CD4-positive, alpha-beta T cell treated with Interleukin-12 subunit alpha and Interleukin-12 subunit beta, for 1 hour (primary cell): ENCODE results near the gene UBD.

Source experiments
- DNase-seq: peaks from one replicate; pipeline ENCODE4 v3.0.0-alpha.2; 2020

UBD gene

DNA sequence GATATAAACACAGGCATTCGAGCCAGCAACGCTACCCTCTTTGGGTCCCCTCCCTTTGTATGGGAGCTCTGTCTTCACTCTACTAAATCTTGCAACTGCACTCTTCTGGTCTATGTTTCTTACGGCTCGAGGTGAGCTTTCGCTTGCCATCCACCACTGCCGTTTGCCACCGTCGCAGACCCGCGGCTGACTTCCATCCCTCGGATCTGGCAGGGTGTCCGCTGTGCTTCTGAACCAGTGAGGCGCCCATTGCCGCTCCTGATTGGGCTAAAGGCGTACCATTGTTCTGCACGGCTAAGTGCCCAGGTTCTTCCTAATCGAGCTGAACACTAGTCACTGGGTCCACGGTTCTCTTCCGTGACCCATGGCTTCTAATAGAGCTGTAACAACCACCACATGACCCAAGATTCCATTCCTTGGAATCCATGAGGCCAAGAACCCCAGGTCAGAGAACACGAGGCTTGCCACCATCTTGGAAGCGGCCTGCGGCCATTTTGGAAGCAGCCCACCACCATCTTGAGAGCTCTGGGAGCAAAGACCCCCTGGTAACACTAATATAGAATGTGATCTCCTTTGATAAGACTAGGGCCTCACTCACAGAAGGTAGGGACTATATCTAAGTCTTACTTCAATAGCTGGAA, 973 bp downstream of the UBD start:
- DNase-seq = no peak

DNA sequence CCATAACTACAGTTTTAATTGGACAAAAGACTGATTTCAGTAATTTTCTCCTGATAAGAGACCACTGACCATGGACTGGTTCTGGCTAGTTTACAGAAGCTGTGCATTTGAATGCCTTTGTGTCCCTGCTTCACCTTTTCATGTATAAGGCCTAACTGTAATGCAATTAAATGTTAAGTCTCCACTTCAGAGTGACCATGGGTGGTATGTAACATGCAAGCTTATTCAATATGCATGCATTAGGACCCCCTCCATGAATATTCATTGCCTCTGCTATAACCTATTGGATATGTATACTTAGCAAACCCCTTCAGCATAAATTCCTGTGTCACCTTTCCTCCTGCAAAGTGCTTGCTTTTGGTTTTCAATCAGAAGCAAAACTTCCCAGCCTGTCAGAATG, 2.2 kb downstream of the UBD start:
- no peak for DNase-seq

DNA sequence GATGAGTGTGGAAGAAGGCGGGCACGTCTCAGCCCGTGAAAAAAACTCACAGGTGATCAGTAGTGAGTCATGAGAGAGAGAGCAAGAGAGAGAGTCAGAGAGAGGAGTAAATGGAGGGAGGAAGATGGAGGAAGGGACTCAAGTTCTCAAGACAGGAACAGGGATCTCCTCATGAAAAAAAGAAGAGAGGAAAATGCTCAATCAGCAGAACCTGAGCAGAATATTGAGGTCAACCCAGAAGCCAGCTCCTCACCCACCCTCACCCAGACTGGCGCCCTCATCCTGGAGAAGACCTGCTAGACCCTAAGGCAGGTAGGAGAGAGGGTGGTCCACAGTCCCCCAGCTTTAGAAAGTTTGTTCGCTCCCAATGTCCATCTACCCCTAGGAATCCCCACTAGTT, 4.8 kb downstream of the UBD start:
- no peak for DNase-seq

DNA sequence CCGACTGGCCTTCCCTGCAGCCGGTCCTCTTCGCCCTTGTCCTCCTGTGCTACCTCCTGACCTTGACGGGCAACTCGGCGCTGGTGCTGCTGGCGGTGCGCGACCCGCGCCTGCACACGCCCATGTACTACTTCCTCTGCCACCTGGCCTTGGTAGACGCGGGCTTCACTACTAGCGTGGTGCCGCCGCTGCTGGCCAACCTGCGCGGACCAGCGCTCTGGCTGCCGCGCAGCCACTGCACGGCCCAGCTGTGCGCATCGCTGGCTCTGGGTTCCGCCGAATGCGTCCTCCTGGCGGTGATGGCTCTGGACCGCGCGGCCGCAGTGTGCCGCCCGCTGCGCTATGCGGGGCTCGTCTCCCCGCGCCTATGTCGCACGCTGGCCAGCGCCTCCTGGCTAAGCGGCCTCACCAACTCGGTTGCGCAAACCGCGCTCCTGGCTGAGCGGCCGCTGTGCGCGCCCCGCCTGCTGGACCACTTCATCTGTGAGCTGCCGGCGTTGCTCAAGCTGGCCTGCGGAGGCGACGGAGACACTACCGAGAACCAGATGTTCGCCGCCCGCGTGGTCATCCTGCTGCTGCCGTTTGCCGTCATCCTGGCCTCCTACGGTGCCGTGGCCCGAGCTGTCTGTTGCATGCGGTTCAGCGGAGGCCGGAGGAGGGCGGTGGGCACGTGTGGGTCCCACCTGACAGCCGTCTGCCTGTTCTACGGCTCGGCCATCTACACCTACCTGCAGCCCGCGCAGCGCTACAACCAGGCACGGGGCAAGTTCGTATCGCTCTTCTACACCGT, 6.1 kb downstream of the UBD start:
- DNase-seq = peak; percentile 17

DNA sequence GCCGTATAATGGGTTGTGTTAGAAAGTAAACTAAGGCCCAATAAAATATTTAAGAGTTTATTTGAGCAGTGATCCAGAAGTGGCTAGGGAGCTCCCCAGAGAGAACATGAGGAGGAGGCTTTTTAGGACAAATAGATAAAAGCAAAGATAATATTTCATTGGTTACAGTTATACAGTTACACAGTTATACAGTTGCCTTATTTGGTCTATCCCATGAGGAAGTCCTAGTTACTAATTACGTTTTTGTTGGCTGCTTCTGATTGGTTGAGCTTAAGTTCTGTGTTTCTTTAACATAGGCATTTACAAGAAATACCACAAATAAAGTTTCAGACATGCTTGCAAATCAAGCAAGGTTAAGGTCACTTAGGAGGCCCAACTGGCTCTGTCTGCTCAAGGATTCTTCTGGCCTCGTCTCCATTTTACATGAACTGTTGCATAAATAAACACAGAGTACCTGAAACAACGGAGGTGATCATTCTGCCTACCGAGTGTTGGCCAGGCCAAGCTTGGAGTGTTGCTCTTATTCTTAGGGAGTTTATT, 7.0 kb downstream of the UBD start:
- DNase-seq = peak; percentile 78

DNA sequence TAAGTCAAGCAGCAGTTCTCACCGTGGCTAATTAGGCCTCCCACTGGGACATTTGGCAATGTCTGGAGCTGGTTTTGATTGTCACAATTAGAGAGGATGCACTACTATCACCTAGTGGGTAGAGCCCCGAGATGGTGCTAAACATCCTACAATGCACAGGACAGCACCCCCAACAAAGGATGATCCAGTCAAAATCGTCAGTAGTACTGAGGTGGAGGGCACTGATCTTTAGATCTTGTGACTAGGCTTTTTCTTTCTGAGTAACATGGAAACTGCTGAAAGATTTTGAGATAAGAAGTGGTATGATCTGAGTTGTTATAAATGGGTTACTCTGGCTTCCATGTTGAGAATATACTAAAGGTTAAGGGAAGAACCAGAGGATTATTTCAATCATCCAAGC, 12.0 kb downstream of the UBD start:
- no peak for DNase-seq

DNA sequence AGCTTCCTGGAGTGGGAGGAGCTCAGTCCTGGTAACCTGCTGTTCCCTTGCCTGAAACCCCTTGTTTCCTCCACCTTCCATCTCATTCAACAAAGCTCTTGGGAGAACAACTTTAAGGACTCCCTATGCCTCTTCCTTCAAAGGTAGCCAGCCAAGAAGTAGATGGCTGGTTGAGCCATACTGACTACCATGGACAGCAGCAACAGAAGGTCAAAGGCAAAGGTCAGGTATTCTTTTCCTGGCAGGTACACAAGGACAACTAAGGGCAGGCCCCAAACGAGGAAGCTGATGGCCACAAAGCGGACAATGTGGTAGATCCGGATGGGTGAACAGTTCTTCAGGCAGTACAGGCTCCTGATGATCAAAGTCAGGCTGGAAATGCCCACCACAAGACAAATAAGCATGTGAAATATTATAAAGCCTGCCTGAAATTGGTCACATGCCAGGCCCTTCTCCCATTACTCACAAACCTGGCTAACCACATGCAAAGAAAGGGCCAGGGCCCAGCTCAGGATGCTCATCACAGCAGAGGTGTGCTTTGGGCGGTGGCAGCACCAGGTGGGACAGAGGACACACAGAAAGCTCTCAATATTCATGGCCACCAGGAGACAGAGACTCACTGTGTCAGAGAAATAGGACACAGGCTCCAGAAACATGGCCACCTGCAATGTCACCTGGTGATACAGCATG, 21.7 kb downstream of the UBD start:
- no peak for DNase-seq

DNA sequence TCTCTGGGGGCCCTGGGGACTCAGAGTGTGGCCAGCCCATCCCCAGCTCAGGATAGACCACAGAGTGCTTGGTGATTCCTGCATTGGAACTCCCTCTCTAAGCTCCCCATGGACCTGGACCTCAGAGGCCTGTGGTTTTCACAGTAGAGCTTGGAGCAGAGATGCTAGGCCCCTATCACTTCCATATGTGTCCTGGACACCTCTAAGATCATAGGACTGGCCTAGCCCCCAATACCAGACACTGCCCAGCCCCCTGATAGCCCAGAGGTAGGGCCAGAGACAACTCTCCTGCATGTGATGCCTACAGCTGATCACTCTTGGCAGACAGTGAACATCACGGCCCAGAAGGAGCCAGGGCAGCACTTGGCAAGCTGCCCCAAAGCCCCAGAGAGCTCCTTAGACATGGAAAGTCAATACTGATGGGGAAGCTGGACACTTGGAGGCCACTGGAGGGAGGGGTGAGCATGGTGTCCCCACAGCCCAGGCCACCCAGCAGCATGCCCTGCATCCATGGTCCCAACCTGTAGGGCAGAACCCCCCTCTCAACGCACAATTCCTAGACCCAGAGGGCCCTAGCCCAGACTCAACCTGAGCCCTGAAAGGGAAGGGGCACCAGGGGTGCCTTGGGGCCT, 27.1 kb downstream of the UBD start:
- no peak for DNase-seq

DNA sequence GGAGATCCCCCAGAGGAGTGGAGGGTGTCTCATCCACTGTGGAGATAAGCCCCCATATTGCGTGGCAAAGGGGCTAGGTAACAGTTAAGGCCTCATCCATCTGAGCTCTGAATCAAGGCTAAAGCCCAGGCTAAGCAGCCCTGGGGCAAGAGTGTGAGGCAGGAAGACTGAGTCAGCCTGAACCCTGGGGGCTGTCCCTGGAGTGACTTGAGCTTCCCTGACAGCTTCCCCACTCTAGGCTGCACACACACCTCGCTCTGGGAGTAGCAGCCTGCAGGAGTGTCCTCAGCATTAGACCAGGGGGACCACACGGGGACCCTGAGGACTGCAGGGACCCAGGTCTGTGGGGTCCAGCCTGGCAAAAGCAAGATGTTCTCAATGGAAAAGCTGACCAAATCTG, 27.9 kb downstream of the UBD start:
- DNase-seq = no peak

DNA sequence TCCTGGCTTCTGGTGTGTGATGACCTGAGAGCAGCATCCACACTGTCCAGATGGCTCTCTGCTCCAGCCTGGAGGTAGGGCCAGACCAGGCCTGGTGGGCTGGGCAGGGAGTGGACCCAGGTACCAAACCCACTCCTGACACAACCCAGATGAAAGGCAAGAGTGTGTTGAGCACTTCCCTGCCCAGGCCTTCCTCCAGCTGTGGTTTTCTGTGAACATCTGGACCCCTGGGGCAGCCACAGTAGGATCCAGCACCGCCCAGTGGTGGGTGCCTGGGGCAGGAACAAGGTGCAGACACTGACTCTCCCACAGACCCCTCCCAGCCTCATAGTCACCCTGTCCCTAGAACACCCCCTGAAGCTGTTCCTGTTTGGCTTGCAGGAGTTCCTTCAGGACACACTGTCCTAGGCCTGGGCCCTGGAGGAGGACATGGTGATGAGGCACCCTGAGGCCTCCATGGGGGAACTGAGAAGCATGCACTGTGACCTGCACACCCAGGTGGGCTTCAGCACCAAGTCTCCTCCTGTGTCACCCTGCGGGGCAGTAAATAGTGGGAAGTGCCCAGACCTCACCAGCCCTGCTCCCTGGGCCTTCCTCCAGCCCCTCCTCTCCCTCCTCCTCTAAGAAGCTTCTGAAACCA, 28.7 kb downstream of the UBD start:
- DNase-seq = no peak

DNA sequence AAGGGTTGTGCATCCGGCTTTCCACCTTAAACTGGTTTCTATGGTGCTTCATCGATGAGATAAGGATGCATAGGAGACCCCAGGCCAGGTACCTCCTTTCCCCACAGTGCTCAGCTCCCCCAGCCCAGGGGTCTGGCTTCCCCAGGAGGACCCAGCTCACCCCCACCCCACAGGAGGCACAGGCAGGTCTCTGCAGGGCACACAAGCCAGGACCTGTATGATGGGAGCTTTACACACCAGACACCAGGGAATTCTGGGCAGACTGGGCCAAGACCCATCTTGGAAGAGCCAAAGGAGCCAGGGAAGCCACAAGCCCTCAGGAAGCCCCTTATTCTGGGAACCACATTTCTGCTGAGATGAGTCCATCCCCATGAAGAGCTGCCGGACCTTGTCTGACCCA, 29.6 kb downstream of the UBD start:
- no peak for DNase-seq

DNA sequence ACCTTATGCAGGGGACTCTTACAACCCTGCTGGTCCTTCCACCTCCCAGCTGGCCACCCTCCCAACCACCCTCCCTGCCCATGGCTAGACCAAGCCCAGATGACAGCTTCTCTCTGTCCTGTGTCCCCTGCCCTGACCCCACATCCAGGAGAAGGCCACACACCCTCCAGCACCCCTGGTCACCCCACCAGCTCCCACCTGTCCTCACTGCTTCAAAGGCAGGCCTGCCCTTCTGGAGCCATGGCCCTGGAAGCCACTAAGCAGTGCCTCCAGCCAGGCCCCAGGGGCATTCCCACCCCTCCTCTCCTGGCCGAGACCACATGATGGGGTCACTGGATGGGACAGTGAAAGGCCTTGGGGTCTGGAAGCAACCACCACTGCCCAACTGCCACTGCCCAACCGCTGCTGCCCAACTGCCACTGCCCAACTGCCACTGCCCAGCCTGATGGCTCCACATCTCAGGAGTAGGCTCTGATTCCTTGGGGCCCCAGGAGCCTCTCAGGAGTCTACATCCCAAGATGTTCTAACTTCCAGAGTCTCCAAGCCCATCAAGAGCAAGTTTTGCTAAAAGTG, 30.5 kb downstream of the UBD start:
- no peak for DNase-seq

DNA sequence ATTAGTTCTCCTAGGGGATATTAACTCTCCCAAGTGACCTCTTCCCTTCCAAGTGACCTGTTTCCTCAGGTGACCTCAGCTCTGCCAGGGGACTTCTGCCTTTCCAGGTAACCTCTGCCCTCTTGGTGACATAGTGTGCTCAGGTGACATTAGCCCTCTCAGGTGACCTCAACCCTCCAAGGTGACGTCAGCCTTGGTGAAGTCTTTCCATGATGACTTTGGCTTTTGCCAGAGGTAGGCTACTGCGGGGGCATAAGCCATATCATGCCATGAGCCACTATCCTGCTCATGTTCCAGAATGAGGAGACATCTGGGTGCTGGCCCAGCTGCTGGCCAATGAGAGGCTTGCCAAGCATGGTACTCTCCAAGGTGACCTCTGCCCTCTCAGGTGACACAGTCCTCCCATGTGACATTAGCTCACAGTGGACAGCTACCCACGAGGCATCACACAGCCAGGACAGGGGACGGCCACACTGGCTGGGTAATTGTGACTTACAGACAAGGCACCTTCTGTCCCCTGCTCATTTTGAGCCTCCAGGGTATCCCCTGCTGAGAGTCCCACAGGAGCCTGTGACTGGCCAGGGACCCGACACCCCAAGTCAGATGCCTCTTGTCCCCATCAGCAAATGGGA, 31.1 kb downstream of the UBD start:
- DNase-seq = no peak

DNA sequence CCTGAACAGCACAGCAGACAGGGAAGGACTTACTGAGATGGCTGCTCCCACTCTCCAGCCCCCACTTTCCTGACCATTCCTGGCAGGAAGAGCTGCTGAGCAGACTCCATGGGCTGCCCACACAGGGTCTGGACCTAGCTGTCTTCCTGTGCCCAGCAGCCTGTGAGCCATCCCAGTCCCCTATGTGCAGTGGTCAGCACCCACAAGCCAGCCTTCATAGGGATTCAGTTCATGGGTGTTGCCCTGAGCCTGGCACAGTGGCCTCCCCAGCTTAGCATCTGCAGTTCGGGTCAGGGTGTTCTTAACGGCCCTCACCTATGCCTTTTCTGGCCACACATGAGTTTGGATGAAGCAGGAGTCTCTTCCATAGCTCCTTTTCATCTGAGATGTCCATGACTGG, 32.0 kb downstream of the UBD start:
- DNase-seq = no peak

DNA sequence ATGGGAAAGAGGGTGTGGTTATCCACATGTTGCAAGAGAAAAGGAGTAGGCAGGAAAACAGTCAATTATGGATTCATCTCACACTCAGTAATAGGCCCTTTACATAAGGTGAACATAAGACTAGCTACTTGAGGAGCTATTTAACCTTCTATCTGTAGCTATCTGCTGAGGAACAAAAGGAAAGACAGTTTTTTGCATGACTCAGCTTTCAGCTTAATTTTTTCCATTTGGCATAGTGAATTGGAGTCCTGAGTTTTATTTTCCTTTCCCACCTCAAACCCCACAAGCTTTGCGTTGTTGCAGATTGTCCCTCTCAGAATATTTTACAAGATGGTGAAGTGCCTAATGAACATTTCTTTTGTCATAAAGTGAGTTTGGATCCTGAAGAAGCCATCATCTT, 32.4 kb downstream of the UBD start:
- no peak for DNase-seq

DNA sequence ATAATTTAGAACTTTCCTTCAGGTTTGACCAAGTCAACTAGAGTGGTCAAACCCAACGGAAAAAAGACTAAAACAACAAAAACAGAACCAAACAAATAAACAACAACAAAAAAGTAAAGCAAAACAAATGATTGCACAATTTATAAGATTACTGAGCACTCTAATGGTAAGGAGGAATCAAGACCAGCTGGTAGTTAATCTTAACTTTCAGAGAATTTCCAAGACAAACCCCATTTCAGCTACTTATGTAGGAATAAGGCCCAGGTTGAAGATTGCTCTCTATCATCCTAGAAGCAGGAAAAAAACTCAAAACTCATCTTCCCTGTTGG, 34.3 kb downstream of the UBD start:
- DNase-seq = no peak

DNA sequence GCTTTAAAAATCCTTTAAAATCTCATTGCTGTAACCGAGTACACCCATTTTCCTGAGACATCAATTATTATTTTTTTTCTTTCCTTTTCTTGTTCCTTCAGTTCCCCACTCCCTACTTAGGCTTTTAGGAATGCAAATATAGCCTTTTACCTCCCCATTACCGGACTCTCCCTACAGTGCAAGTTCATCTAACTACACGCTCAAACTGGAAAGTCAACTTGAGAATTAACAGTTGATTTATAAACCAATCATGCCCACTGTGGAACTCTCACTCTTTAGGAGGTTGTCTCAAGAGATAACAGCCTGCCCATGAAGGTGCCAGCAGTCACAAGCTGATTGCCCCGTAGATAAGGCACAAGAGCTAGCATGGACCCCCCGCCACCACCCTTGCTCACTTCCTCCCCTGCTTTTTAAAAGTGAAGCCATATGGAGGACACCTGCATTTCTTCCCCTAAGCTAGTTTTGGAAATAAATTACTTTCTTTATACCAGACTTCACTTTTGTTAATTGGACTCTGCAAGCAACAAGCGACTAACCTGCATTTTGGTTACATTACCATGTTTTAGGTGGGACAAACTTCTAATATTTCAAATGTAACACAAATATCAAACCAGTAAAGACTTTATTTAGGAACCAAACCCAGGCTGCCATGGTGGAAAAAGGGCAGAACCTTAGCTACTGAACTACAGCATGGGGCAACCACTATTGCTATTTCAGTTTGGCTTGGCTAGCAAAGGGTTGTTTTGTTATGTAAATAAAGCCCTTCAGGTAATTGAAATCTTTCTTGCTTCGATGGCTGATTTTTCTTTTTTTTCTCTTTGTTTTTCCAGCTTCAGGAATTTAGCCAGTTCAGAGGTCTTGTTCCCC, 34.9 kb downstream of the UBD start:
- no peak for DNase-seq

DNA sequence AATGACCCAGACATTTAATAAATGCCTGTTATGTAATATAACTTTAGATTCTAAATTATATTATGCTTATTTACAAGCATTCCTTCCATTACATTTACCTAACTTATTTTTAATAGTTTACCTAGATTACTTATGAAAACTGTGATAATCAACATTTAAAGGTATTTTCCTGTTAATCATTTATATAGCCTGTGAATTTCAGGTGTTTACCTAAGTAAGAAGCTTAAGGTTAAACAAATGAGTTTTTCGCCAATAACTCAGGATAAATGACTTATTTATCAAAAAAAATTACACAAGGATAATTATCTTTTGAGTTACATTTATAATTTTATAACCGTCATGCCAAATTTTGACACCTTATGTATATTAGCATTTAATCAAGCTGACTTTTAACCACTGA, 35.5 kb downstream of the UBD start:
- no peak for DNase-seq

DNA sequence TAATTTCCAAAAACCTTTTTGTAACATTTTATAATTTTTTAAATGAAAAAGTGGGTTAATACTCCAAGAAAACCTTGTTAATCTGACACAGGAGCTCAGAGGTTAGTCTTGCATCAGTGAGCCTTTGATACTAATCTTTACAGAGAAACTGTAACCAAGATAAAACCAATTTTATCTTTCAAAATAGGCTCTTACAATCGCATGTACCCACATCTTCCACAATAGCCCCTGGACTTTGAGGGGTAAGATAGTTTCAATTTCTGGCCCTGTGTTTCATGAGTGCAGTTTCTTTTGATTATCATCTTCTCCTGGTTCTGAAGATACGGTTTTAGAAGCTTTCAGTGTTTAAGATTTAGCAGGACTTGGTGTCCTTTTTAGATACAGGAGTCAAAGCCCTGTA, 37.3 kb downstream of the UBD start:
- DNase-seq = no peak

DNA sequence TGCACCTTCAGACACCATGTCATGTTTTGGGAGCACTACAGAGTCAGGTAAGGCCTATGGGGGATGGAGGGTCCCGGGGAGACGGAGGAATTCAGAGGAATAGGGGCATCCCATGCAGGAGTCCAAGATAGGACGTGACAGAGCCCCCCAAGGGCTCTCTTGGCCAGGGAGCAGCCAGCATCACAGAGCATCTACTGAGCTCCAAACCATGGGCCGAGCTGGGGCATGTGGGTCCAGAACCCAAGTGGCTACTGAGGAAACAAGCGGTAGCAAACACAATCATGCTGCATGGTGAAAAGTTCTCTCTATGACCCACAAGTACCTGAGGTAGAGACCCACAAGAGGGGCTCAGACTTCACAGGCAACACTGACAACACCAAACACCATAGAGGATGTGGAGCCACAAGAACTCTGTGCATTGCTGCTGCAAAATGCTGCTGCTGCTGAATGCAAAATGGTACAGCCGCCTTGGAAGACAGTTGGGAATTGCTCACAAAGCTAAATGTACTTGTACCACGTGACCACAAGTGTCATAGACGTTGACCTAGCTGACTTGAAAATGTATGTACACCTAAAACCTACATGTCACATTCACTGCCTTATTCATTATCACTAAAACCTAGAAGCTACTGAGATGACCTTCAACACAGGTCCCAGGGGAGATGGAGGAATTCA, 38.4 kb downstream of the UBD start:
- no peak for DNase-seq

DNA sequence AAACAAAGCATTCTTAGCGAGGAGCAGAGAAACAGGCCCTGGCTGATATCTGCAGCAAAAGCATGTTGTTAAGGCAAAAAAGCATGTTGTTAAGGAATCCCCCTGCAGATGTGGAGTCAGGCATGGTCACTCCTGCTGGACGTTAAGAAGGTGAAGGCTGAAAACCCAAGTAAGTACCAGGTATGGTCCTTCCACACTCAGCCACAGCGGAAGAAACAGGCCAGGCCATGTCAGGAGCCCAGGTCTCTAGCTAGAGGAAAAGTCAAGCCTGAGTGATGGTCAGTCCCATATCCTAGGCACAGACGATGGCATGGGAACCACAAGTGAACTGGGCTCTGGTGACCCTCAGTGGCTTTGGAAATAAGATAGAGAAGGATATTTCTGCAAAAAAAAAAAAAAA, 39.3 kb downstream of the UBD start:
- DNase-seq = no peak
